AG10803 (cell line): ENCODE data around the gene FSTL4.

Experiments used
- DNase-seq: peaks from one replicate; pipeline ENCODE4 v3.0.0; 2010; ENCODE audit warnings: low read depth
- H3K4me3 ChIP-seq: 2 replicates; pipeline ENCODE4 v1.5.1; 2011; ENCODE audit warnings: mild to moderate bottlenecking, low read length, control low read depth
- TF ChIP-seq, protein P1 (sequence below): conservative IDR thresholded peaks from 2 replicates; pipeline ENCODE4 v1.5.1; 2011; ENCODE audit warnings: mild to moderate bottlenecking, low read length, control low read depth, inconsistent platforms

The FSTL4 gene

DNA sequence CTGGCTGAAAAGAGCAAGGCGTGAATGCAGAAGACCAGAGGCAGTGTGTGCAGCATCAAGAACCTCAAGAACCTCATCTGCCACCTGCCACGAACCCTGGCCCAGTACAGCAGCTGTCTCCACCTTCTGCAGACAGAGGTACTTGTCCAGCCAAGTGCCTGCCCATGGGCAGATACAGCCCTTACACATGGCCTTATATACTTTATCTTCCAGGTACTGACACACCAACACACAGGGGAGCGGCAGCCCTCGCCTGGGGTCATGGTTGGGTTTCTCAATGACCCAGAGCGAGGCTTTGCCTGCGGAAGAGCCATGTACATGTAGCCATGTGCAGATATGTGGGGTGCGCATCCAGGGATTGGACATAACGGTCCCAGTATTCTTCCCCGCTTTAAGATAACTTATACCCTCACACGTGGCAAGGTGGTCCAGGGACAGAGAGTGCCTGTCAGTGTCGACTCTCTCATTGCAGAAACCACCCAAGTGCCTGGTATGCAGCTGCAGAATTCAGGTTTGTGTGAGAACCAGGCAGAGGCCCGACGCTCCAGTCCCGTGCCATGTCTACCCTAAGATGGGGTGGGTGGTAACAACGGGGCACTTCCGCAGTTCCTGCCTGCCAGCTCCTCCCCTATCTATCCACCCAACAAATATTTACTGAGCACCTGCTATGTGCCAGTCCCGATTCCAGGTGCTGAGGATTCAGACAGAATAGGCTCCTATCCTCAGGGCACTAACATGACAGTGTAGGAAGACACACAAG is 206.9 kb downstream of the FSTL4 start:
- DNase-seq = no peak
- TF ChIP-seq, protein P1, sequence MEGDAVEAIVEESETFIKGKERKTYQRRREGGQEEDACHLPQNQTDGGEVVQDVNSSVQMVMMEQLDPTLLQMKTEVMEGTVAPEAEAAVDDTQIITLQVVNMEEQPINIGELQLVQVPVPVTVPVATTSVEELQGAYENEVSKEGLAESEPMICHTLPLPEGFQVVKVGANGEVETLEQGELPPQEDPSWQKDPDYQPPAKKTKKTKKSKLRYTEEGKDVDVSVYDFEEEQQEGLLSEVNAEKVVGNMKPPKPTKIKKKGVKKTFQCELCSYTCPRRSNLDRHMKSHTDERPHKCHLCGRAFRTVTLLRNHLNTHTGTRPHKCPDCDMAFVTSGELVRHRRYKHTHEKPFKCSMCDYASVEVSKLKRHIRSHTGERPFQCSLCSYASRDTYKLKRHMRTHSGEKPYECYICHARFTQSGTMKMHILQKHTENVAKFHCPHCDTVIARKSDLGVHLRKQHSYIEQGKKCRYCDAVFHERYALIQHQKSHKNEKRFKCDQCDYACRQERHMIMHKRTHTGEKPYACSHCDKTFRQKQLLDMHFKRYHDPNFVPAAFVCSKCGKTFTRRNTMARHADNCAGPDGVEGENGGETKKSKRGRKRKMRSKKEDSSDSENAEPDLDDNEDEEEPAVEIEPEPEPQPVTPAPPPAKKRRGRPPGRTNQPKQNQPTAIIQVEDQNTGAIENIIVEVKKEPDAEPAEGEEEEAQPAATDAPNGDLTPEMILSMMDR = no peak
- no peak overlapping the region for H3K4me3 ChIP-seq

- TF ChIP-seq, protein P1 = no peak
- no peak for DNase-seq
- H3K4me3 ChIP-seq = no peak overlapping the region
Measured at GRCh38 chr5:133404724-133405123, 207.6 kb downstream of the FSTL4 start.

GRCh38 chr5:133403741-133404364 is 208.5 kb downstream of the FSTL4 start:
- TF ChIP-seq, protein P1 = no peak
- DNase-seq = no peak

GRCh38 chr5:133402775-133403174 is 209.6 kb downstream of the FSTL4 start:
- TF ChIP-seq, protein P1 = no peak
- no peak overlapping the region for H3K4me3 ChIP-seq

More at GRCh38 chr5:133403741-133404364, 208.5 kb downstream of the FSTL4 start:
- H3K4me3 ChIP-seq = no peak overlapping the region

GRCh38 chr5:133401731-133402347 is 210.5 kb downstream of the FSTL4 start:
- TF ChIP-seq, protein P1 = no peak
- DNase-seq = no peak
- H3K4me3 ChIP-seq = no peak overlapping the region

More at GRCh38 chr5:133402775-133403174, 209.6 kb downstream of the FSTL4 start:
- DNase-seq = no peak

GRCh38 chr5:133400831-133401351 is 211.4 kb downstream of the FSTL4 start:
- TF ChIP-seq, protein P1 = no peak
- no peak overlapping the region for H3K4me3 ChIP-seq
- DNase-seq = no peak
